Keratinocyte (primary cell): ENCODE data around the gene TPRA1. TPM values are rescaled to one million over a fixed set of nuclear protein-coding genes. Genes with fewer than 3 reads are reported as not detected.
"Not testable (repeated sequence)": the region's sequence is repeated elsewhere in the genome, so short reads cannot be mapped to it uniquely, and the experiment has no call there.

Source experiments
- DNase-seq: peaks from one replicate; pipeline ENCODE4 v3.0.0-alpha.2; 2011; ENCODE audit warnings: low read depth, missing footprints, low spot score
- FAIRE-seq: peaks from 2 replicates; lab custom pipeline; 2011; peaks lifted over from hg19 to GRCh38; lab: Jason Lieb, UNC
- H2AFZ ChIP-seq: 2 replicates; pipeline ENCODE4 v1.6.0; 2012; ENCODE audit warnings: low read length, control low read depth, inconsistent platforms; ENCODE audit not compliant: control insufficient read depth
- H3K27ac ChIP-seq: 2 replicates; pipeline ENCODE4 v1.5.1; 2011; ENCODE audit warnings: low read length; ENCODE audit not compliant: control insufficient read depth, insufficient read depth
- H3K27me3 ChIP-seq: 3 replicates; pipeline ENCODE4 v1.6.0; 2011; ENCODE audit warnings: low read length; ENCODE audit not compliant: control insufficient read depth, insufficient read depth; ENCODE audit errors: extremely low read depth
- H3K36me3 ChIP-seq, 2 experiments: 2 replicates in 1 of 2; 3 replicates in 1 of 2; pipeline ENCODE4 v1.5.1; 2011; ENCODE audit warnings: low read length in 2 of 2, mild to moderate bottlenecking in 1 of 2; ENCODE audit not compliant: control insufficient read depth in 2 of 2, insufficient read depth in 2 of 2; ENCODE audit errors: extremely low read depth in 1 of 2
- H3K4me1 ChIP-seq: 3 replicates; pipeline ENCODE4 v1.5.1; 2011; ENCODE audit warnings: low read length; ENCODE audit not compliant: control insufficient read depth, insufficient read depth; ENCODE audit errors: extremely low read depth
- H3K4me2 ChIP-seq: 3 replicates; pipeline ENCODE4 v1.6.0; 2011; ENCODE audit warnings: low read depth, low read length; ENCODE audit not compliant: control insufficient read depth, insufficient read depth; ENCODE audit errors: extremely low read depth
- H3K4me3 ChIP-seq, 3 experiments: fragments of 200-600 bp in 1 of 3; sonication (generic) in 1 of 3; 2 replicates in 2 of 3; 3 replicates in 1 of 3; pipeline ENCODE4 v1.5.1; 2011 to 2016; ENCODE audit warnings: low read length in 3 of 3, mild to moderate bottlenecking in 3 of 3, control low read depth in 2 of 3, inconsistent platforms in 1 of 3, low read depth in 1 of 3, mixed read lengths in 1 of 3, mixed run types in 1 of 3, moderate library complexity in 1 of 3; ENCODE audit not compliant: control insufficient read depth in 2 of 3, insufficient read depth in 2 of 3; ENCODE audit errors: extremely low read depth in 1 of 3
- H3K79me2 ChIP-seq: 2 replicates; pipeline ENCODE4 v1.6.0; 2012; ENCODE audit warnings: low read length; ENCODE audit not compliant: control insufficient read depth, insufficient read depth
- H3K9ac ChIP-seq: 3 replicates; pipeline ENCODE4 v1.6.0; 2011; ENCODE audit warnings: low read length; ENCODE audit not compliant: control insufficient read depth, insufficient read depth; ENCODE audit errors: extremely low read depth
- H3K9me1 ChIP-seq: 3 replicates; pipeline ENCODE4 v1.6.0; 2011; ENCODE audit warnings: low read length; ENCODE audit not compliant: control insufficient read depth, insufficient read depth; ENCODE audit errors: extremely low read depth
- H3K9me3 ChIP-seq: 2 replicates; pipeline ENCODE4 v1.5.1; 2012; ENCODE audit warnings: low read depth, low read length; ENCODE audit not compliant: control insufficient read depth
- H4K20me1 ChIP-seq: 3 replicates; pipeline ENCODE4 v1.6.0; 2011; ENCODE audit warnings: low read length; ENCODE audit not compliant: control insufficient read depth, insufficient read depth; ENCODE audit errors: extremely low read depth
- EZH2 ChIP-seq: IDR thresholded peaks from one replicate; pipeline ENCODE4 v1.6.1; 2012; ENCODE audit warnings: inconsistent platforms, mild to moderate bottlenecking, low read length, moderate library complexity
- dilution Hi-C: fragments of 300-500 bp; cut with MboI; formaldehyde crosslinking; loops from one replicate; pipeline ENCODE4 v1.7.0; 2020; ENCODE audit warnings: low sequenced_read_pairs; ENCODE audit not compliant: extremely low pct_ligation_motif_present
- polyA plus RNA-seq, 5 experiments: library from polyadenylated mRNA; depleted of rRNA in 3 of 5; stranded (reverse) in 3 of 5; stranded (forward) in 1 of 5; unstranded in 1 of 5; fragments of >200 nt; gene quantifications; 1 replicate in 1 of 5; 2 replicates in 3 of 5; 3 replicates in 1 of 5; pipeline versions ENCODE4 v1.2.1 to v1.2.3, GENCODE V29; 2011 to 2012; ENCODE audit warnings: missing spikeins in 2 of 5, low read depth in 1 of 5, low replicate concordance in 1 of 5
- TF ChIP-seq, protein P1 (sequence below), 3 experiments: IDR thresholded peaks in 1 of 3; conservative IDR thresholded peaks in 1 of 3; optimal IDR thresholded peaks in 1 of 3; 2 replicates in 2 of 3; 3 replicates in 1 of 3; pipeline versions ENCODE3 to v1.5.1; 2011; ENCODE audit warnings: low read length in 3 of 3, mild to moderate bottlenecking in 3 of 3, moderate library complexity in 2 of 3, control low read depth in 1 of 3, inconsistent platforms in 1 of 3; ENCODE audit not compliant: insufficient read depth in 2 of 3; ENCODE audit errors: extremely low read depth in 1 of 3

Gene TPRA1
- polyA plus RNA-seq, 1 donor (not counting 4 experiments of a cell fraction or from before 2014, with no cell fraction given): 22.2 TPM

DNA sequence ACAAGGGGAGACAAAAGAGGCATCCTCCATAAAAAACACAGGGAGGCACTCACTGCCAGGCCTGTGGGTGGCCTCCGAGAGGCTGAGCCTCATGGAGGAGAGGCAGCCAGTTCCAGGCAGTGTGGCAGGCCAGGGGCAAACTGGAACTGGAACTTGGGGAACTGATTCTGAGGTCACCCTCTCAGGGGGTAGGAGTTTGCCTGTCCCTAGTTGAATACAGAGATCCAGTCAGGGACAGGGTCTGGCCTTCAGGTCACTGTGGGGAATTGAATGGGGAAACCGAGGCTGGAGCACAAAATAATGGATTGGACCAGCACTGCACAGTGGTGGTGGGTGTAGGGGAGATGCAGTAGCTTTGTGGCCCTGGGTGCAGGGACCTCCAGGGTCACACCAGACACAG lies 58.7 kb downstream of the TPRA1 start:
- no peak overlapping the region for H3K27ac ChIP-seq
- FAIRE-seq (no peak), DNase-seq (no peak)
- H3K4me1 ChIP-seq: no peaks in the 10 kb centered on the region
- no peak for TF ChIP-seq EZH2
- TF ChIP-seq, protein P1, sequence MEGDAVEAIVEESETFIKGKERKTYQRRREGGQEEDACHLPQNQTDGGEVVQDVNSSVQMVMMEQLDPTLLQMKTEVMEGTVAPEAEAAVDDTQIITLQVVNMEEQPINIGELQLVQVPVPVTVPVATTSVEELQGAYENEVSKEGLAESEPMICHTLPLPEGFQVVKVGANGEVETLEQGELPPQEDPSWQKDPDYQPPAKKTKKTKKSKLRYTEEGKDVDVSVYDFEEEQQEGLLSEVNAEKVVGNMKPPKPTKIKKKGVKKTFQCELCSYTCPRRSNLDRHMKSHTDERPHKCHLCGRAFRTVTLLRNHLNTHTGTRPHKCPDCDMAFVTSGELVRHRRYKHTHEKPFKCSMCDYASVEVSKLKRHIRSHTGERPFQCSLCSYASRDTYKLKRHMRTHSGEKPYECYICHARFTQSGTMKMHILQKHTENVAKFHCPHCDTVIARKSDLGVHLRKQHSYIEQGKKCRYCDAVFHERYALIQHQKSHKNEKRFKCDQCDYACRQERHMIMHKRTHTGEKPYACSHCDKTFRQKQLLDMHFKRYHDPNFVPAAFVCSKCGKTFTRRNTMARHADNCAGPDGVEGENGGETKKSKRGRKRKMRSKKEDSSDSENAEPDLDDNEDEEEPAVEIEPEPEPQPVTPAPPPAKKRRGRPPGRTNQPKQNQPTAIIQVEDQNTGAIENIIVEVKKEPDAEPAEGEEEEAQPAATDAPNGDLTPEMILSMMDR (optimal IDR thresholded peaks at IDR 0.05 in 1 of 3, IDR thresholded peaks at IDR 0.05 in 1 of 3, conservative IDR thresholded peaks at IDR 0.05 in 1 of 3; ENCODE audit: extremely low read depth in 1 of 3, insufficient read depth in 2 of 3, low read length in 3 of 3): no peak
- H3K36me3 ChIP-seq: no peaks in the 10 kb centered on the region
- H2AFZ ChIP-seq: no peak overlapping the region
- H3K4me3 ChIP-seq: no peak overlapping the region
- H3K79me2 ChIP-seq: no peaks in the 10 kb centered on the region
- H3K9me3 ChIP-seq: no peaks in the 10 kb centered on the region
- H3K9ac ChIP-seq: no peak overlapping the region
- peaks cover 8% of the 10 kb centered on the region for H3K27me3 ChIP-seq
- H4K20me1 ChIP-seq: no peaks in the 10 kb centered on the region
- no peak overlapping the region for H3K4me2 ChIP-seq
- dilution Hi-C loops: no loop called here
- H3K9me1 ChIP-seq: no peaks in the 10 kb centered on the region

DNA sequence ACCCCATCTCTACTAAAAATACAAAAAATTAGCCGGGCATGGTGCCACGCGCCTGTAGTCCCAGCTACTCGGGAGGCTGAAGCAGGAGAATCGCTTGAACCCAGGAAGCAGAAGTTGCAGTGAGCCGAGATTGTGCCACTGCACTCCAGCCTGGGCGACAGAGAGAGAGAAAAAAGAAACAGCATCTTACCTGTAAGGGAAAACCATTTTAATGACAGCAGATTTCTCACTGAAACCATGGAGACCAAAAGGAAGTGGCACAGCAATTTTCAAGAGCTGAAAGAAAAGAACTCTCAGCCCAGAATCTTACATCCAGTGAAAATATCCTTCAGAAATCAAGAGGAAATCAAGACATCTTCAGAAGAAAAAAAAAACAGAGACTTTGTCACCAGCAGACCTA lies 59.7 kb downstream of the TPRA1 start:
- H4K20me1 ChIP-seq, H3K9me3 ChIP-seq, DNase-seq, H3K9ac ChIP-seq, H3K27me3 ChIP-seq, H2AFZ ChIP-seq, H3K27ac ChIP-seq, H3K4me2 ChIP-seq, H3K9me1 ChIP-seq, FAIRE-seq, H3K79me2 ChIP-seq, H3K4me1 ChIP-seq, H3K36me3 ChIP-seq, dilution Hi-C loops, H3K4me3 ChIP-seq: not testable (repeated sequence)
